Psoas muscle (tissue), 8 donors: ENCODE measurements around the gene PPP1R37. TPM values are rescaled to one million over a fixed set of nuclear protein-coding genes. Genes with fewer than 3 reads are reported as not detected.

Experiments used
- ATAC-seq, 4 donors: fragments of 200-7000 bp; cut with Tn5 transposase; one replicate each; pipeline ENCODE4 v1.9.1; 2020; ENCODE audit warnings: moderate library complexity in 3 of 4, mild to moderate bottlenecking in 2 of 4
- DNase-seq, 2 donors: peaks; one replicate each; pipeline ENCODE4 v3.0.0-alpha.2; 2020
- H3K27ac ChIP-seq: fragments of 200-600 bp; one replicate; pipeline ENCODE4 v1.8.0; 2022
- H3K27me3 ChIP-seq, 3 donors: fragments of 200-600 bp in 1 of 3; one replicate each; pipeline versions ENCODE4 v1.6.1 to v1.8.0; 2013 to 2022; ENCODE audit warnings: low read length in 2 of 3, mild to moderate bottlenecking in 2 of 3, moderate library complexity in 1 of 3; ENCODE audit not compliant: insufficient read depth in 3 of 3
- H3K36me3 ChIP-seq, 2 donors: fragments of 200-600 bp in 1 of 2; one replicate each; pipeline versions ENCODE4 v1.6.1 to v1.8.0; 2013 to 2022; ENCODE audit warnings: low read depth in 1 of 2, mild to moderate bottlenecking in 1 of 2, moderate library complexity in 1 of 2; ENCODE audit not compliant: insufficient read depth in 1 of 2
- H3K4me1 ChIP-seq: fragments of 200-600 bp; one replicate; pipeline ENCODE4 v1.8.0; 2022
- H3K4me3 ChIP-seq: fragments of 200-600 bp; one replicate; pipeline ENCODE4 v1.8.0; 2022; ENCODE audit warnings: mild to moderate bottlenecking
- H3K9me3 ChIP-seq: fragments of 200-600 bp; one replicate; pipeline ENCODE4 v1.8.0; 2022
- WGBS, 3 donors: extraction: QIAGEN DNeasy Blood & Tissue Kit; methylation state at CpG; one replicate each; pipeline versions ENCODE4 v1.1.6 to v1.1.7; 2013; 5-methylcytosine and 5-hydroxymethylcytosine counted together
- intact Hi-C, 2 donors: fragments of 100-400 bp; cut with DNase I; formaldehyde crosslinking; loops; one replicate each; pipeline versions ENCODE4 v1.11.0 to v1.14.2; 2022
- polyA plus RNA-seq, 3 donors: library from polyadenylated mRNA; stranded (reverse); fragments of 200-250 nt; gene quantifications; one replicate each; pipeline ENCODE4 v1.2.3, GENCODE V29; 2013
- total RNA-seq, 4 donors: library from RNA; stranded (reverse); fragmentation: NEBNext Ultra II Directional in 2 of 4; extraction: Animal tissue kit (Norgen Biotek cat#: 25700) in 2 of 4; gene quantifications; one replicate each; pipeline versions ENCODE4 v1.2.1 to v1.2.4, GENCODE V29; 2021 to 2023
- TF ChIP-seq, protein P1 (sequence below): fragments of 200-600 bp; IDR thresholded peaks from one replicate; pipeline ENCODE4 v1.8.0; 2022; ENCODE audit warnings: antibody characterized with exemption
- donor health status: healthy with polysubstance abuse.
- donor health status: DM: no; HTN: no; CAD: no; lungs with moderate emphysema.
- donor health status: Bipolar disorder and iron deficiency.
- donor health status: healthy.
- donor health status: DM: yes; HTN: yes; CAD: no.
- donor health status: DM: no; HTN: no; CAD: no.
- donor health status: DM: no; HTN: no; CAD: no.
- donor health status: DM: yes; HTN: yes; CAD: no.

Gene PPP1R37
- total and polyA plus RNA-seq, 7 donors = 25.5 to 39.5 (median 29.3) TPM

GRCh38 chr19:45144431-45145269, 51.7 kb downstream of the PPP1R37 start:
- Histone ChIP-seq H3K9me3 (no peaks in the 10 kb centered on the region), H3K27ac (no peak overlapping the region), H3K4me1 (no peaks in the 10 kb centered on the region), H3K4me3 (no peak overlapping the region), H3K27me3 (no peaks in the 10 kb centered on the region), H3K36me3 (peaks cover 9 to 63% of the 10 kb centered on the region in 2 donors)
- TF ChIP-seq, protein P1, sequence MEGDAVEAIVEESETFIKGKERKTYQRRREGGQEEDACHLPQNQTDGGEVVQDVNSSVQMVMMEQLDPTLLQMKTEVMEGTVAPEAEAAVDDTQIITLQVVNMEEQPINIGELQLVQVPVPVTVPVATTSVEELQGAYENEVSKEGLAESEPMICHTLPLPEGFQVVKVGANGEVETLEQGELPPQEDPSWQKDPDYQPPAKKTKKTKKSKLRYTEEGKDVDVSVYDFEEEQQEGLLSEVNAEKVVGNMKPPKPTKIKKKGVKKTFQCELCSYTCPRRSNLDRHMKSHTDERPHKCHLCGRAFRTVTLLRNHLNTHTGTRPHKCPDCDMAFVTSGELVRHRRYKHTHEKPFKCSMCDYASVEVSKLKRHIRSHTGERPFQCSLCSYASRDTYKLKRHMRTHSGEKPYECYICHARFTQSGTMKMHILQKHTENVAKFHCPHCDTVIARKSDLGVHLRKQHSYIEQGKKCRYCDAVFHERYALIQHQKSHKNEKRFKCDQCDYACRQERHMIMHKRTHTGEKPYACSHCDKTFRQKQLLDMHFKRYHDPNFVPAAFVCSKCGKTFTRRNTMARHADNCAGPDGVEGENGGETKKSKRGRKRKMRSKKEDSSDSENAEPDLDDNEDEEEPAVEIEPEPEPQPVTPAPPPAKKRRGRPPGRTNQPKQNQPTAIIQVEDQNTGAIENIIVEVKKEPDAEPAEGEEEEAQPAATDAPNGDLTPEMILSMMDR = no peak
- 96% methylated on average over 52 to 53 of the region's 53 CpGs for WGBS, 3 donors
- DNase-seq (no peak), ATAC-seq (no peak)
- intact Hi-C loops = no loop called here

DNA sequence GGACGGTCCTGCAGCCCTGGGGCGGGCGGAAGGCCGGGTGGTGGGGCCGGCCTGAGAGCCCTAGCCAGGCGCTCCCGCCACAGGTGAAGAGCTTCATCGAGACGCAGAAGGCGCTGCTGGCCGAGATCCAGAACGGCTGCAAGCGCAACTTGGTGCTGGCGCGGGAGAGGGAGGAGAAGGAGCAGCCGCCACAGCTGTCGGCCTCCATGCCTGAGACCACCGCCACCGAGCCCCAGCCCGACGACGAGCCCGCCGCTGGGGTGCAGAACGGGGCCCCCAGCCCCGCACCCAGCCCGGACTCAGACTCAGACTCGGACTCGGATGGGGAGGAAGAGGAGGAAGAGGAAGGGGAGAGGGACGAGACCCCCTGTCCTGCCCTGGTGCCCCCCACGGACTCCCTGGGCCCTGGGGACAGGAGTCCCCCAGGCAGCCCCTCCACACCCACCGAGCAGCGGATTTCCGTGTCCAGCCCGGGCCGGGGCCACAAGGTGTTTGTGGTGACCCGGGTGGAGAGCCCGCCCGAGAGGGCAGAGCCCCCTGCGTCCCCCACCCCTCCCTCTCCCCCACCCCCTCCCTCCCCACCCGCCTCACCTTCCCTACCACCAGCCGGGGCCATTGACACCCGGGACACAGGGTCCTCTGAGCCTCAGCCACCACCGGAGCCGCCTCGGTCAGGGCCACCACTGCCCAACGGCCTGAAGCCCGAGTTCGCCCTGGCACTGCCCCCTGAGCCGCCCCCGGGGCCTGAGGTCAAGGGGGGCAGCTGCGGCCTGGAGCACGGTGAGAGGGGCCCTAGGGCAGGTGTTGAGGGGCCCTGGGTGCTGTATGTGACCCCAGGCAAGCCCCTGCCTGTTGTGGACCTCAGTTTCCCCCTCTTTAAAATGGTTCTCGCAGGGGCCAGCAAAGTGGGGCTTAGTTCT, 52.6 kb downstream of the PPP1R37 start:
- DNase-seq (no peak), ATAC-seq (no peak)
- Histone ChIP-seq H3K9me3 (no peaks in the 10 kb centered on the region), H3K4me1 (no peaks in the 10 kb centered on the region), H3K36me3 (peaks cover 9 to 60% of the 10 kb centered on the region in 2 donors), H3K27me3 (peaks cover 0 to under 1% (median 0%) of the 10 kb centered on the region in 3 donors), H3K27ac (no peak overlapping the region), H3K4me3 (no peak overlapping the region)
- TF ChIP-seq, protein P1 = no peak
- intact Hi-C loops = no loop called here
- 91 to 93% (median 91%) methylated on average over 32 to 54 of the region's 54 CpGs for WGBS, 3 donors

- peaks cover 0 to 7% (median 0%) of the 10 kb centered on the region in 3 donors for H3K27me3 ChIP-seq
- 83 to 86% (median 83%) methylated on average over 11 to 13 of the region's 13 CpGs for WGBS, 3 donors
- TF ChIP-seq, protein P1 = no peak
- H3K4me3 ChIP-seq = no peak overlapping the region
- no peak for ATAC-seq
- intact Hi-C loops = no loop called here
- no peaks in the 10 kb centered on the region for H3K4me1 ChIP-seq
- peaks cover 9 to 53% of the 10 kb centered on the region in 2 donors for H3K36me3 ChIP-seq
- no peak for DNase-seq
- no peak overlapping the region for H3K27ac ChIP-seq
- no peaks in the 10 kb centered on the region for H3K9me3 ChIP-seq
Observed at GRCh38 chr19:45146251-45146650, 53.3 kb downstream of the PPP1R37 start.

DNA sequence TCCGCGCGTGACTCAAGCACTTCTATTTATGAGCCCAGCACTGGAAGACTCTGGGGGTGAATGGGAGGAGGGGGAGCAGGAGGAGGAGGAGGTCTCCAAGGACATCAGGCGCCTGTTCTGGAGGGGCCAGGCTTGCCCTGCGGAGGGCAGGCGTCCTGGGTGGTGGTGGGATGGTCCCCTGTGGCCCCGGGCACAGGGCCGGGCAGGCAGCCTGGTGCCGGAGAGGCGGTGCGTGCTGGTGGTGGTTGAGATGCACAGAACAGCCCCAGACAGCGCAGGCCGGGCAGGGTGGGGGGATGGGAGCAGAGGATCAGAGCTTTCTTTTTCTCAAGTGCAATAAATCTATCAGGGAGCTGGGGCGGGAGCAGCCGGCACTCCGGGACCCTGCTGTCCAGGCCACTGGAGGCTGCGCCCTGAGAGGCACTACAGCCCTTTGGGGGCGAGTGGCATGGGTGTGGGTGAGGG, 53.8 kb downstream of the PPP1R37 start:
- H3K27ac ChIP-seq = no peak overlapping the region
- intact Hi-C loops = no loop called here
- no peak overlapping the region for H3K4me3 ChIP-seq
- no peaks in the 10 kb centered on the region for H3K4me1 ChIP-seq
- ATAC-seq (no peak), DNase-seq (no peak)
- TF ChIP-seq, protein P1 = no peak
- H3K9me3 ChIP-seq = no peaks in the 10 kb centered on the region
- H3K27me3 ChIP-seq = peaks cover 0 to 13% (median 5%) of the 10 kb centered on the region in 3 donors
- peaks cover 9 to 48% of the 10 kb centered on the region in 2 donors for H3K36me3 ChIP-seq
- WGBS, 3 donors = 81 to 88% (median 85%) methylated on average over 17 to 18 of the region's 18 CpGs
